ENCODE data around the gene SIRT7. TPM values are rescaled to one million over a fixed set of nuclear protein-coding genes. Genes with fewer than 3 reads are reported as not detected.

SIRT7 gene
- total RNA-seq, 1 experiment from 2014 or later: 46.1 TPM

- DNase-seq (ENCODE audit: low read depth): peak; percentile 59
- in situ Hi-C loops (cut with HindIII; ENCODE audit: low pct_unique_long_range_greater_than_20kb, low sequenced_read_pairs): no loop called here
Measured at GRCh38 chr17:81911277-81911961, 6.6 kb downstream of the SIRT7 start, which contains the start of gene PCYT2. PCYT2 (minus strand) TSS chr17:81911399; CDS start chr17:81911355, 44 bp downstream.

GRCh38 chr17:81910840-81911276, 7.1 kb downstream of the SIRT7 start:
- in situ Hi-C loops (cut with HindIII; ENCODE audit: low pct_unique_long_range_greater_than_20kb, low sequenced_read_pairs): no loop called here

GRCh38 chr17:81909966-81910839, 7.8 kb downstream of the SIRT7 start:
- peak; percentile 30 for DNase-seq (ENCODE audit: low read depth)
- in situ Hi-C loops (cut with HindIII; ENCODE audit: low pct_unique_long_range_greater_than_20kb, low sequenced_read_pairs): no loop called here

More at GRCh38 chr17:81910840-81911276, 7.1 kb downstream of the SIRT7 start:
- no peak for DNase-seq (ENCODE audit: low read depth)

GRCh38 chr17:81909231-81909630, 8.7 kb downstream of the SIRT7 start:
- in situ Hi-C loops (cut with HindIII; ENCODE audit: low pct_unique_long_range_greater_than_20kb, low sequenced_read_pairs): no loop called here
- DNase-seq (ENCODE audit: low read depth): no peak

GRCh38 chr17:81908793-81909192, 9.2 kb downstream of the SIRT7 start:
- in situ Hi-C loops (cut with HindIII; ENCODE audit: low pct_unique_long_range_greater_than_20kb, low sequenced_read_pairs): no loop called here
- DNase-seq (ENCODE audit: low read depth): no peak

GRCh38 chr17:81907219-81908145, 10.5 kb downstream of the SIRT7 start:
- no peak for DNase-seq (ENCODE audit: low read depth)
- in situ Hi-C loops (cut with HindIII; ENCODE audit: low pct_unique_long_range_greater_than_20kb, low sequenced_read_pairs): no loop called here

DNA sequence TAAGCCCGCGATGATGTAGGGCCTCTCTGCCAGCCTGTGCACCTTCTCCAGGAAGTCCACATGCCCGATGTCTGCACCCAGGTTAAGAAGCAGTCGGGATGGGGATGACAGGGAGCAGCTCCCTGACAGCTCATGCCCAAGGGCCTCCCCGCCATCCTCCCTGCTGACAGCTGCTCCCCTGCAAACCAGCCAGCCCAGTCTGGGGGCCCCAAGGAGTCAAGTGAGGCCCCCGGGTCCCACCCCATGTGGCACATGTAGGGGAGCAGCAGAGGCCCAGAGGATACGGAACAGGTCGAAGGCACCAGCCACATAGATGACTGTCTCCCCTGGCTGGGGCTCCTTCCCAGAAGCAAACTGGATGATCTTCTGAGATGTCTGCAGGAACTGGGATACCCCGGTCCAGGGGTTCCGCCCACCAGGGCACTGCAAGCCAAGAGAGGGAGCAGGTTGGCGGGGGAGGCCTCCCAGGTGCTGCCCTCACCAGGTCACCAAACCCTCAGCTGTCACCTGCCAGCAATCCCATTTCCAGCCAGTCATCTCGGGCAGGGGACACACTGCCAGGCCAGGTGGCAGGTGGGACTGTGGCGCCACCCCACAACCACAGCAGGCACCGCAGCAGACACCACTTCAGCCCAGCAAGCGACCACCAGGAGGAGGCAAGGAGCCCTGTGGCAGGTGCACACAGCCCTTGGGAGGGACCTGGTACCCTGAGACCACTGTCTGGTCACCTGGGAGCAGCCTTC, 11.3 kb downstream of the SIRT7 start:
- in situ Hi-C loops (cut with HindIII; ENCODE audit: low pct_unique_long_range_greater_than_20kb, low sequenced_read_pairs): no loop called here
- DNase-seq (ENCODE audit: low read depth): peak; percentile 20

- no peak for DNase-seq (ENCODE audit: low read depth)
- in situ Hi-C loops (cut with HindIII; ENCODE audit: low pct_unique_long_range_greater_than_20kb, low sequenced_read_pairs): no loop called here
Measured at GRCh38 chr17:81905993-81906392, 12.0 kb downstream of the SIRT7 start.

DNA sequence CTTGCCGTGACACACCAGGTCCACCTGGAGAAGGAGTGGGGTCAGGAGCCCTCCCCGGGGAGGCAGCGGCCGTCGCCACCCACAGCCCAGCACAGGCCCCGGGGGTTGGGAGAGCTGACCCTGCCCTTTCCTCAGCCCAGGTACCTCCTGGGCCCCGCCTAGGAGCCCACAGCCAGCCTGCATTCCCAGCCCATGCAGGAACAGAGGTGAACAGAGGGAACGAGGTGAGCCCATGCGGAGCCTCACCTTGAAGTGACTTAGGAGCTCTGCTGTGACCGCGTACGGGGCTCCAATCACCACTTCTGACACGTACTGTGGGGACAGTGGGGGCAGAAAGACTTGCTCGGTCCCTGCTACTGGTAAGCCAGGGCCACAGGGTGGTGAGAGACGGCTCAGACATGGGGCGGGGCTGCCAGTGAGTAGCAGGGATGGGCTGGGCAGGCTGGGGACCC, 12.5 kb downstream of the SIRT7 start:
- in situ Hi-C loops (cut with HindIII; ENCODE audit: low pct_unique_long_range_greater_than_20kb, low sequenced_read_pairs): no loop called here
- no peak for DNase-seq (ENCODE audit: low read depth)

GRCh38 chr17:81904600-81905423, 13.2 kb downstream of the SIRT7 start:
- no peak for DNase-seq (ENCODE audit: low read depth)
- in situ Hi-C loops (cut with HindIII; ENCODE audit: low pct_unique_long_range_greater_than_20kb, low sequenced_read_pairs): no loop called here

GRCh38 chr17:81903896-81904599, 13.9 kb downstream of the SIRT7 start:
- in situ Hi-C loops (cut with HindIII; ENCODE audit: low pct_unique_long_range_greater_than_20kb, low sequenced_read_pairs): no loop called here
- DNase-seq (ENCODE audit: low read depth): no peak

- no peak for DNase-seq (ENCODE audit: low read depth)
- in situ Hi-C loops (cut with HindIII; ENCODE audit: low pct_unique_long_range_greater_than_20kb, low sequenced_read_pairs): no loop called here
Measured at GRCh38 chr17:81903415-81903831, 14.6 kb downstream of the SIRT7 start.

- DNase-seq (ENCODE audit: low read depth): no peak
- in situ Hi-C loops (cut with HindIII; ENCODE audit: low pct_unique_long_range_greater_than_20kb, low sequenced_read_pairs): no loop called here
Measured at GRCh38 chr17:81902653-81903414, 15.1 kb downstream of the SIRT7 start.

- in situ Hi-C loops (cut with HindIII; ENCODE audit: low pct_unique_long_range_greater_than_20kb, low sequenced_read_pairs): no loop called here
Measured at GRCh38 chr17:81902023-81902652, 15.8 kb downstream of the SIRT7 start, which contains the start of gene NPB. NPB (plus strand) TSS chr17:81902238; CDS start chr17:81902278, 40 bp downstream.

More at GRCh38 chr17:81902023-81902652, 15.8 kb downstream of the SIRT7 start, which contains the start of gene NPB:
- DNase-seq (ENCODE audit: low read depth): no peak
